SK-N-SH treated with all-trans-retinoic acid at 6 μM for 48 hours (cell line): ENCODE data around the gene BABAM2.

Experiments used
- ATAC-seq: fragments of 200-7000 bp; cut with Tn5 transposase; 3 replicates; pipeline ENCODE4 v1.9.1; 2020; ENCODE audit warnings: mild to moderate bottlenecking, moderate library complexity
- ARNTL ChIP-seq: fragments of 450-650 bp; formaldehyde crosslinking; IDR thresholded peaks from 2 replicates; pipeline ENCODE4 v1.5.0; 2020; ENCODE audit warnings: low read depth, mild to moderate bottlenecking, moderate library complexity, borderline replicate concordance
- BACH2 ChIP-seq: fragments of 250-450 bp; sonication (Bioruptor Pico); IDR thresholded peaks from 2 replicates; pipeline ENCODE4 v1.9.0; 2021; ENCODE audit warnings: mild to moderate bottlenecking, borderline replicate concordance
- CSDC2 ChIP-seq: fragments of 250-450 bp; sonication (Bioruptor Pico); IDR thresholded peaks from 2 replicates; pipeline ENCODE4 v1.5.0; 2020; ENCODE audit warnings: mild to moderate bottlenecking, moderate library complexity
- ESRRG ChIP-seq: fragments of 250-450 bp; sonication (Bioruptor Pico); IDR thresholded peaks from 2 replicates; pipeline ENCODE4 v1.6.1; 2021; ENCODE audit warnings: mild to moderate bottlenecking
- GLIS3 ChIP-seq: fragments of 250-450 bp; sonication (Bioruptor Pico); IDR thresholded peaks from 2 replicates; pipeline ENCODE4 v1.5.0; 2020; ENCODE audit warnings: mild to moderate bottlenecking, moderate library complexity
- ISL1 ChIP-seq: fragments of 250-450 bp; sonication (Bioruptor Pico); IDR thresholded peaks from 2 replicates; pipeline ENCODE4 v2.1.2; 2022; ENCODE audit warnings: mild to moderate bottlenecking, moderate library complexity
- OSR1 ChIP-seq: fragments of 250-450 bp; sonication (Bioruptor Pico); IDR thresholded peaks from 2 replicates; pipeline ENCODE4 v1.8.0; 2022; ENCODE audit warnings: moderate library complexity, mild to moderate bottlenecking, inconsistent platforms
- PATZ1 ChIP-seq: fragments of 250-450 bp; sonication (Bioruptor Pico); IDR thresholded peaks from 2 replicates; pipeline ENCODE4 v1.8.0; 2020; ENCODE audit warnings: mild to moderate bottlenecking, moderate library complexity, borderline replicate concordance
- PPARA ChIP-seq: fragments of 250-450 bp; sonication (Bioruptor Pico); IDR thresholded peaks from 2 replicates; pipeline ENCODE4 v1.5.0; 2020; ENCODE audit warnings: mild to moderate bottlenecking, borderline replicate concordance
- RARB ChIP-seq: fragments of 250-450 bp; sonication (Bioruptor Pico); IDR thresholded peaks from 2 replicates; pipeline ENCODE4 v1.8.0; 2021; ENCODE audit warnings: mild to moderate bottlenecking, moderate library complexity
- SNAI2 ChIP-seq: fragments of 250-450 bp; sonication (Bioruptor Pico); IDR thresholded peaks from 2 replicates; pipeline ENCODE4 v1.5.0; 2020; ENCODE audit warnings: mild to moderate bottlenecking, moderate library complexity
- TCF4 ChIP-seq: fragments of 250-450 bp; sonication (Bioruptor Pico); IDR thresholded peaks from 2 replicates; pipeline ENCODE4 v1.8.0; 2021; ENCODE audit warnings: mild to moderate bottlenecking, moderate library complexity, borderline replicate concordance
- TOX ChIP-seq: fragments of 250-450 bp; sonication (Bioruptor Pico); IDR thresholded peaks from 2 replicates; pipeline ENCODE4 v1.8.0; 2021; ENCODE audit warnings: mild to moderate bottlenecking, moderate library complexity, borderline replicate concordance
- ZC3H10 ChIP-seq: fragments of 250-450 bp; sonication (Bioruptor Pico); IDR thresholded peaks from 2 replicates; pipeline ENCODE4 v1.5.1; 2021; ENCODE audit warnings: mild to moderate bottlenecking, moderate library complexity
- ZFP3 ChIP-seq: fragments of 250-450 bp; sonication (Bioruptor Pico); IDR thresholded peaks from 2 replicates; pipeline ENCODE4 v1.5.0; 2020; ENCODE audit warnings: mild to moderate bottlenecking, moderate library complexity
- ZFP30 ChIP-seq: fragments of 450-650 bp; formaldehyde crosslinking; IDR thresholded peaks from 2 replicates; pipeline ENCODE4 v1.5.0; 2022; ENCODE audit warnings: mild to moderate bottlenecking, moderate library complexity
- ZNF565 ChIP-seq: fragments of 450-650 bp; formaldehyde crosslinking; conservative IDR thresholded peaks from 2 replicates; pipeline ENCODE4 v1.5.0; 2020; ENCODE audit warnings: low read depth, mild to moderate bottlenecking, moderate library complexity
- ZNF70 ChIP-seq: fragments of 450-650 bp; formaldehyde crosslinking; IDR thresholded peaks from 2 replicates; pipeline ENCODE4 v1.5.0; 2020; ENCODE audit warnings: mild to moderate bottlenecking, moderate library complexity
- ZNF8 ChIP-seq: fragments of 450-650 bp; formaldehyde crosslinking; IDR thresholded peaks from 2 replicates; pipeline ENCODE4 v1.5.0; 2020; ENCODE audit warnings: mild to moderate bottlenecking, moderate library complexity
- TF ChIP-seq, protein P1 (sequence below): fragments of 250-450 bp; sonication (Bioruptor Pico); IDR thresholded peaks from 2 replicates; pipeline ENCODE4 v1.5.1; 2021; ENCODE audit warnings: mild to moderate bottlenecking, moderate library complexity
- TF ChIP-seq, protein P2 (sequence below): fragments of 250-450 bp; sonication (Bioruptor Pico); IDR thresholded peaks from 2 replicates; pipeline ENCODE4 v1.5.0; 2020; ENCODE audit warnings: mild to moderate bottlenecking, moderate library complexity

BABAM2 gene

GRCh38 chr2:28162564-28162963 is 272.0 kb downstream of the BABAM2 start:
- no peak for ATAC-seq
- TF ChIP-seq TOX (CRISPR knock-in tag): no peak
- TF ChIP-seq BACH2 (CRISPR knock-in tag): no peak
- TF ChIP-seq, protein P1, sequence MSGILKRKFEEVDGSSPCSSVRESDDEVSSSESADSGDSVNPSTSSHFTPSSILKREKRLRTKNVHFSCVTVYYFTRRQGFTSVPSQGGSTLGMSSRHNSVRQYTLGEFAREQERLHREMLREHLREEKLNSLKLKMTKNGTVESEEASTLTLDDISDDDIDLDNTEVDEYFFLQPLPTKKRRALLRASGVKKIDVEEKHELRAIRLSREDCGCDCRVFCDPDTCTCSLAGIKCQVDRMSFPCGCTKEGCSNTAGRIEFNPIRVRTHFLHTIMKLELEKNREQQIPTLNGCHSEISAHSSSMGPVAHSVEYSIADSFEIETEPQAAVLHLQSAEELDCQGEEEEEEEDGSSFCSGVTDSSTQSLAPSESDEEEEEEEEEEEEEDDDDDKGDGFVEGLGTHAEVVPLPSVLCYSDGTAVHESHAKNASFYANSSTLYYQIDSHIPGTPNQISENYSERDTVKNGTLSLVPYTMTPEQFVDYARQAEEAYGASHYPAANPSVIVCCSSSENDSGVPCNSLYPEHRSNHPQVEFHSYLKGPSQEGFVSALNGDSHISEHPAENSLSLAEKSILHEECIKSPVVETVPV: no peak
- TF ChIP-seq ZFP30 (CRISPR knock-in tag): no peak
- TF ChIP-seq TCF4 (CRISPR knock-in tag): no peak
- TF ChIP-seq ARNTL (CRISPR knock-in tag): no peak
- TF ChIP-seq ESRRG (CRISPR knock-in tag): no peak
- TF ChIP-seq GLIS3 (CRISPR knock-in tag): no peak
- no peak for TF ChIP-seq RARB (CRISPR knock-in tag)
- no peak for TF ChIP-seq ZC3H10 (CRISPR knock-in tag)
- TF ChIP-seq, protein P2, sequence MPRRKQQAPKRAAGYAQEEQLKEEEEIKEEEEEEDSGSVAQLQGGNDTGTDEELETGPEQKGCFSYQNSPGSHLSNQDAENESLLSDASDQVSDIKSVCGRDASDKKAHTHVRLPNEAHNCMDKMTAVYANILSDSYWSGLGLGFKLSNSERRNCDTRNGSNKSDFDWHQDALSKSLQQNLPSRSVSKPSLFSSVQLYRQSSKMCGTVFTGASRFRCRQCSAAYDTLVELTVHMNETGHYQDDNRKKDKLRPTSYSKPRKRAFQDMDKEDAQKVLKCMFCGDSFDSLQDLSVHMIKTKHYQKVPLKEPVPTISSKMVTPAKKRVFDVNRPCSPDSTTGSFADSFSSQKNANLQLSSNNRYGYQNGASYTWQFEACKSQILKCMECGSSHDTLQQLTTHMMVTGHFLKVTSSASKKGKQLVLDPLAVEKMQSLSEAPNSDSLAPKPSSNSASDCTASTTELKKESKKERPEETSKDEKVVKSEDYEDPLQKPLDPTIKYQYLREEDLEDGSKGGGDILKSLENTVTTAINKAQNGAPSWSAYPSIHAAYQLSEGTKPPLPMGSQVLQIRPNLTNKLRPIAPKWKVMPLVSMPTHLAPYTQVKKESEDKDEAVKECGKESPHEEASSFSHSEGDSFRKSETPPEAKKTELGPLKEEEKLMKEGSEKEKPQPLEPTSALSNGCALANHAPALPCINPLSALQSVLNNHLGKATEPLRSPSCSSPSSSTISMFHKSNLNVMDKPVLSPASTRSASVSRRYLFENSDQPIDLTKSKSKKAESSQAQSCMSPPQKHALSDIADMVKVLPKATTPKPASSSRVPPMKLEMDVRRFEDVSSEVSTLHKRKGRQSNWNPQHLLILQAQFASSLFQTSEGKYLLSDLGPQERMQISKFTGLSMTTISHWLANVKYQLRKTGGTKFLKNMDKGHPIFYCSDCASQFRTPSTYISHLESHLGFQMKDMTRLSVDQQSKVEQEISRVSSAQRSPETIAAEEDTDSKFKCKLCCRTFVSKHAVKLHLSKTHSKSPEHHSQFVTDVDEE (CRISPR knock-in tag): no peak
- no peak for TF ChIP-seq ZNF565 (CRISPR knock-in tag)
- TF ChIP-seq CSDC2 (CRISPR knock-in tag): no peak
- no peak for TF ChIP-seq SNAI2 (CRISPR knock-in tag)
- TF ChIP-seq, all 23 proteins: peak for 0

DNA sequence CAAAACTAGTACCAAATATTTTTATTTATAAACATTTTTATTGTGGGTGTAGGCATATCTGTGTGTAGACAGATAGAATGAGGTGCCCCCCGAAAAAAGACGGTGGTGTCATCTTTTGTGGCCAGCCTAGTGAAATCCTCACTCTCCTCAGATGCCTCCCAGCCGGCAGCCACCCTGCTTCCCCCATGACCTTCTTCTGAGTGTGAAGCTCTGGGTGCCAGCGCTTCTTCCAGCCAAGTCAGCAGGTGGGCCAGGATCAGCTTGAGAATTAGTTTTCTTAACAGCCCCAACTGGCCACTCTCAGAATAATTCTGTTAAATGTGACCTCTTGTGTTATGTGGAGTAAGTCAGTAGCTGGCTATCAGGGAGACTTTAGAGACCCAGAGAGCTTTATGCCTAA is 272.5 kb downstream of the BABAM2 start:
- no peak for ATAC-seq
- TF ChIP-seq SNAI2 (CRISPR knock-in tag) (no peak), ZFP30 (CRISPR knock-in tag) (no peak), CSDC2 (CRISPR knock-in tag) (no peak), GLIS3 (CRISPR knock-in tag) (no peak), BACH2 (CRISPR knock-in tag) (no peak), ZFP3 (CRISPR knock-in tag) (no peak), OSR1 (CRISPR knock-in tag) (no peak), PATZ1 (CRISPR knock-in tag) (no peak), ZC3H10 (CRISPR knock-in tag) (no peak), ZNF8 (CRISPR knock-in tag) (no peak), ARNTL (CRISPR knock-in tag) (no peak)
- TF ChIP-seq, all 23 proteins: peak for 0

DNA sequence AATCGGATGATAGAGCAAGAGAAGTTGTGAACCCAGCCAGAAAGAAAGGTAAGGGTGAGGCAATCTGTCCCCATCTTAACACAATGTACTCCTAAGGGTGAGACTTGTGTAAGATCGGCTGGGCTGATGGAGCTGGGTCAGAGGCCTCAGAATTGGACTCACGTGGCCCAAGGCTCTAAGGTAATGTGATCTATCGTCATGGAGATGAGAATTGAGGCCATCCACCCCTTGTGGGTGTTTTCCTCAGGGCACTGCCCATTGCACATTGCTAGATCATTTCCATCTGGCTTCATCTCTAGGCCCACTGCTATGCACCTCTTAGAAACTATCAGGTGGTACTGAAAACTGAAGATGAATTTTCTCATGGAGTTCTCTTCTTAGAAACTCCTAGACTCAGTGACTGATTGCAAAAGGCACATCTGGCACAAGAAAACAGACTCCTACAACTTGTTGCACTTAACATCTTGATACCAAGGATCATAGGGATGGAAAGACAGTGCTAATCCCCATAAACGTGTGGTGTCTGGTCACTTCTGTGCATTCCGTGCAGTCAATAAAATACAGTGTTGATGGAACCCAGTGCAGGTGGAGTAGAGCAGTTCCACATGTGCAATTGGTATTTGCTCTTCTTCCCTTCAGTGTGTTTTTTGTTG is 273.2 kb downstream of the BABAM2 start:
- ATAC-seq: peak; percentile 6; the same call in 2 of the 3 replicates
- TF ChIP-seq TOX (CRISPR knock-in tag): no peak
- no peak for TF ChIP-seq ISL1 (CRISPR knock-in tag)
- TF ChIP-seq, protein P1: no peak
- TF ChIP-seq ZFP3 (CRISPR knock-in tag): no peak
- no peak for TF ChIP-seq ARNTL (CRISPR knock-in tag)
- TF ChIP-seq SNAI2 (CRISPR knock-in tag): no peak
- TF ChIP-seq ZC3H10 (CRISPR knock-in tag): no peak
- TF ChIP-seq ZNF8 (CRISPR knock-in tag): no peak
- TF ChIP-seq ESRRG (CRISPR knock-in tag): no peak
- TF ChIP-seq OSR1 (CRISPR knock-in tag): no peak
- TF ChIP-seq RARB (CRISPR knock-in tag): no peak
- TF ChIP-seq BACH2 (CRISPR knock-in tag): no peak
- no peak for TF ChIP-seq ZNF70 (CRISPR knock-in tag)
- TF ChIP-seq PATZ1 (CRISPR knock-in tag): no peak
- TF ChIP-seq TCF4 (CRISPR knock-in tag): no peak
- no peak for TF ChIP-seq PPARA
- TF ChIP-seq ZNF565 (CRISPR knock-in tag): no peak
- TF ChIP-seq, protein P2 (CRISPR knock-in tag): no peak
- TF ChIP-seq CSDC2 (CRISPR knock-in tag): no peak
